HG03097 (cell line): ENCODE data around the gene ARHGAP15.

Experiments
- ATAC-seq: cut with Tn5 transposase; IDR thresholded peaks from one replicate; pipeline ENCODE4 v1.9.1; 2021; ENCODE audit not compliant: unreplicated experiment, low FRiP score

Gene ARHGAP15

GRCh38 chr2:143142598-143142997, 13.4 kb downstream of the ARHGAP15 start:
- ATAC-seq = no peak

- no peak for ATAC-seq
Measured at GRCh38 chr2:143144813-143145455, 15.7 kb downstream of the ARHGAP15 start.

GRCh38 chr2:143146366-143146765, 17.1 kb downstream of the ARHGAP15 start:
- no peak for ATAC-seq

GRCh38 chr2:143146815-143147530, 17.8 kb downstream of the ARHGAP15 start:
- ATAC-seq = no peak

- ATAC-seq = no peak
Measured at GRCh38 chr2:143148011-143148410, 18.8 kb downstream of the ARHGAP15 start.

- peak; percentile 51 for ATAC-seq
Measured at GRCh38 chr2:143148757-143149156, 19.5 kb downstream of the ARHGAP15 start.

GRCh38 chr2:143150287-143150686, 21.1 kb downstream of the ARHGAP15 start:
- ATAC-seq = peak; percentile 43

- ATAC-seq = no peak
Measured at GRCh38 chr2:143151111-143151752, 22.0 kb downstream of the ARHGAP15 start.

GRCh38 chr2:143152219-143152618, 23.0 kb downstream of the ARHGAP15 start:
- ATAC-seq = no peak

GRCh38 chr2:143152637-143153036, 23.4 kb downstream of the ARHGAP15 start:
- no peak for ATAC-seq

- no peak for ATAC-seq
Measured at GRCh38 chr2:143155661-143156060, 26.4 kb downstream of the ARHGAP15 start.

GRCh38 chr2:143157001-143157400, 27.8 kb downstream of the ARHGAP15 start:
- no peak for ATAC-seq

- no peak for ATAC-seq
Measured at GRCh38 chr2:143157418-143157817, 28.2 kb downstream of the ARHGAP15 start.

GRCh38 chr2:143158098-143158497, 28.9 kb downstream of the ARHGAP15 start:
- ATAC-seq = no peak

- ATAC-seq = peak; percentile 41
Measured at GRCh38 chr2:143158551-143159485, 29.6 kb downstream of the ARHGAP15 start.

- no peak for ATAC-seq
Measured at GRCh38 chr2:143159486-143159840, 30.2 kb downstream of the ARHGAP15 start.

GRCh38 chr2:143160732-143161707, 31.8 kb downstream of the ARHGAP15 start:
- no peak for ATAC-seq

- peak; percentile 69 for ATAC-seq
Measured at GRCh38 chr2:143162123-143162837, 33.1 kb downstream of the ARHGAP15 start.

- no peak for ATAC-seq
Measured at GRCh38 chr2:143162997-143163396, 33.8 kb downstream of the ARHGAP15 start.
